Suprapubic skin (tissue), 4 donors: ENCODE results near the gene IQCK. TPM values are rescaled to one million over a fixed set of nuclear protein-coding genes. Genes with fewer than 3 reads are reported as not detected.

Experiments used
- DNase-seq, 2 donors: peaks; one replicate each; pipeline ENCODE4 v3.0.0-alpha.2; 2019; ENCODE audit warnings: low spot score in 2 of 2
- H3K27ac ChIP-seq: fragments of 200-600 bp; sonication (generic); one replicate; pipeline ENCODE4 v1.5.1; 2019
- H3K27me3 ChIP-seq: fragments of 200-600 bp; sonication (generic); one replicate; pipeline ENCODE4 v1.5.1; 2019
- H3K36me3 ChIP-seq: fragments of 200-600 bp; sonication (generic); one replicate; pipeline ENCODE4 v1.5.1; 2019
- H3K4me1 ChIP-seq: fragments of 200-600 bp; sonication (generic); one replicate; pipeline ENCODE4 v1.5.1; 2019
- H3K4me3 ChIP-seq: fragments of 200-600 bp; sonication (generic); one replicate; pipeline ENCODE4 v1.5.1; 2019; ENCODE audit warnings: mild to moderate bottlenecking
- H3K9me3 ChIP-seq: fragments of 200-600 bp; sonication (generic); one replicate; pipeline ENCODE4 v1.5.1; 2019
- EP300 ChIP-seq: sonication (generic); formaldehyde crosslinking; IDR thresholded peaks from one replicate; pipeline ENCODE4 v1.6.1; 2017; ENCODE audit warnings: antibody characterized with exemption
- POLR2A ChIP-seq, 2 donors: fragments of 450-650 bp; IDR thresholded peaks; one replicate each; pipeline ENCODE4 v1.6.1; 2017; ENCODE audit warnings: antibody characterized with exemption in 2 of 2, mild to moderate bottlenecking in 2 of 2, moderate library complexity in 2 of 2
- POLR2AphosphoS5 ChIP-seq, 3 donors: sonication (generic); formaldehyde crosslinking; IDR thresholded peaks; one replicate each; pipeline ENCODE4 v1.6.1; 2017; ENCODE audit warnings: antibody characterized with exemption in 3 of 3
- WGBS: methylation state at CpG from one replicate; pipeline ENCODE4 v1.1.5; 2018; 5-methylcytosine and 5-hydroxymethylcytosine counted together
- total RNA-seq, 4 donors: library from RNA; depleted of rRNA; stranded (reverse); fragments of >200 nt; gene quantifications; one replicate each; pipeline ENCODE4 v1.1.0, GENCODE V29; 2016
- TF ChIP-seq, protein P1 (sequence below), 2 donors: fragments of 200-600 bp in 1 of 2; fragments of 450-650 bp in 1 of 2; sonication (generic) in 1 of 2; IDR thresholded peaks; one replicate each; pipeline ENCODE4 v1.5.1; 2016 to 2019; ENCODE audit warnings: antibody characterized with exemption in 2 of 2, mild to moderate bottlenecking in 1 of 2, moderate library complexity in 1 of 2

The IQCK gene
- total RNA-seq, 4 donors from 2014 or later = 10.7 to 21.6 (median 18.7) TPM

DNA sequence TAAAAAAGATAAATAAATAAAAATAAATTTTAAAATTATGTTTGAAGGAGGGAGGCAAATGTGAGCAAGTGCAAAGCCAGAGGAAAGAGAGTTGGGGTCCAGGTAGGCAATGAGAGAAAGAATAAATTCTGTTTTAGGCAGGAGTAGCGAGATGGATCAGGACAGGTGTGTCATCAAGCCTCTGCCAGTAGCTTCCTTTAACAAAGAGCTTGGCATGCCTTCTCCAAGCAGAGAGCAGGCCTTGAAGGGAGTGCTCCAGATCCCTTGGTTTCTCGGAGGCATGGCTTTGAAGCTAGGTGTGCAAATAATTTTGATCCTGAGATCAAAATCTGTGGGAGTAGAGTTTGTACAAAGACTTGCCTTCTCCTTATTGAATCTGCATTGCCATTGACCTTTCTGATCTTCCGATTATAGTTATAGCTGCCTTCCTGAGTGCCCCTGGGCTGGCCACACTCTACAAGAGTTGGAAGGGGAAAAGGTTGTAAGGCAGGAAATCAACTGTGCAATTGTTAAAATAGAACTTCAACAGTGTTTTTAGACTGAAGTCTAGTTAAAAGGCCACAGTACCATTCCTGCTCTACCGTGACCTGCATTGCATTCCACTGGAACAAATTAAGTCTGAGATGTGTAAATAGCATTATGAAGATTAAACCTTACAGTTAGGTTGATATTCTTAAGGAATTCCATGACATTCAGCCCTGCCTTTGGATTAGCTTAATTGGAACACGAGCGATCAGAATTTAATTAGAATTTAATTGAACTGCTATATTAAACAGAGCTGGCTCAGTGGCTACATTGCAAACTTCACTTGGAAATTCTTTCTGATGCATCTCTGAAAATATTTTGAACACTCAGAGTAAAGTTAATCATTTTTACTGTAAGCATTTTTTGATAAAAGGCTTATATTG lies 33.7 kb downstream of the IQCK start:
- Histone ChIP-seq H3K4me1 (peaks cover 8% of the 10 kb centered on the region), H3K27ac (no peak overlapping the region), H3K9me3 (no peaks in the 10 kb centered on the region), H3K27me3 (no peaks in the 10 kb centered on the region), H3K36me3 (no peaks in the 10 kb centered on the region), H3K4me3 (no peak overlapping the region)
- 82% methylated on average over 6 of the region's 6 CpGs for WGBS
- no peak for TF ChIP-seq EP300
- no peak for TF ChIP-seq POLR2AphosphoS5 (IDR thresholded peaks at IDR 0.05)
- TF ChIP-seq, protein P1, sequence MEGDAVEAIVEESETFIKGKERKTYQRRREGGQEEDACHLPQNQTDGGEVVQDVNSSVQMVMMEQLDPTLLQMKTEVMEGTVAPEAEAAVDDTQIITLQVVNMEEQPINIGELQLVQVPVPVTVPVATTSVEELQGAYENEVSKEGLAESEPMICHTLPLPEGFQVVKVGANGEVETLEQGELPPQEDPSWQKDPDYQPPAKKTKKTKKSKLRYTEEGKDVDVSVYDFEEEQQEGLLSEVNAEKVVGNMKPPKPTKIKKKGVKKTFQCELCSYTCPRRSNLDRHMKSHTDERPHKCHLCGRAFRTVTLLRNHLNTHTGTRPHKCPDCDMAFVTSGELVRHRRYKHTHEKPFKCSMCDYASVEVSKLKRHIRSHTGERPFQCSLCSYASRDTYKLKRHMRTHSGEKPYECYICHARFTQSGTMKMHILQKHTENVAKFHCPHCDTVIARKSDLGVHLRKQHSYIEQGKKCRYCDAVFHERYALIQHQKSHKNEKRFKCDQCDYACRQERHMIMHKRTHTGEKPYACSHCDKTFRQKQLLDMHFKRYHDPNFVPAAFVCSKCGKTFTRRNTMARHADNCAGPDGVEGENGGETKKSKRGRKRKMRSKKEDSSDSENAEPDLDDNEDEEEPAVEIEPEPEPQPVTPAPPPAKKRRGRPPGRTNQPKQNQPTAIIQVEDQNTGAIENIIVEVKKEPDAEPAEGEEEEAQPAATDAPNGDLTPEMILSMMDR (IDR thresholded peaks at IDR 0.05) = no peak
- TF ChIP-seq POLR2A (IDR thresholded peaks at IDR 0.05) = no peak
- no peak for DNase-seq

DNA sequence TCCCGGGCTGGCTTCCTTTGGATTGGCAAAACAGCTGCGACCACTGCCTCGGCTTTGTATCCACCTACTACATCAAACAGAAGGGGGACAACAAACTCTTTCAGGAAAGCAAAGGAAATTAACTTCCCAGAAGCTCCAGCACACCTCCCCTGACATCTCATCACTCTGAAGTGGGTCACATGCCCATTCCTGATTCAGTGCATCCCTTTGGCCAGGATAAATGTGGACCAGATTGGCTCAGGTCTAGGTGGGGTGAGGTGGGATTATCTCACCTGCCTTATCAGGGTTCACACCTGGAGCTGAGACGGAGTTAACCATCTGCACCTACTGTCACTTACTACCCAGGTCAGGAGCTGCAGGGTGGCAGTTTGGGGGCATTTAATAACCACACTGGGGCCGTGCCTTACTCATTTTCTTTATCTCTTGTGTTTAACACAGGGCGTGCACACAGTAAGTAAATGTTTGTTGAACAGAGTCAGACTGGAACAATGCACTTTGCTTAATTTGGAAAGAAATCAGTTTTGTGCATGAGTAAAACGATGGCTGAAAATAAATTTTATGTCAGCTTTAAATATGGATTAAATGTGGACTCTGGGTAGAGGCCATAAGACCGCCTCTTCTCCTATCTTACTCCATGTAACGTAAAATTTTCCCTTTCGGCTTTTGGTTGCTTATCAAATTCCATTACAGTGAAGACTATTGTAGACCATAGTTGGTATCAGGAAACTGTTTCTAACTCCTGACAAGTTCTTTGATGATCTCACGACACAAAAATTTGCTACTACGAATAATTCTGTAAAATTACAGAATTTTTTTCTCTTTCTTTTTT lies 36.0 kb downstream of the IQCK start:
- 77% methylated on average over 12 of the region's 12 CpGs for WGBS
- H3K36me3 ChIP-seq = no peaks in the 10 kb centered on the region
- H3K4me1 ChIP-seq = peaks cover 3% of the 10 kb centered on the region
- H3K27me3 ChIP-seq = no peaks in the 10 kb centered on the region
- H3K9me3 ChIP-seq = no peaks in the 10 kb centered on the region
- DNase-seq = no peak
- no peak overlapping the region for H3K4me3 ChIP-seq
- TF ChIP-seq, protein P1 (IDR thresholded peaks at IDR 0.05) = no peak
- no peak for TF ChIP-seq POLR2A (IDR thresholded peaks at IDR 0.05)
- TF ChIP-seq POLR2AphosphoS5 (IDR thresholded peaks at IDR 0.05) = no peak
- TF ChIP-seq EP300 = no peak
- H3K27ac ChIP-seq = no peak overlapping the region

DNA sequence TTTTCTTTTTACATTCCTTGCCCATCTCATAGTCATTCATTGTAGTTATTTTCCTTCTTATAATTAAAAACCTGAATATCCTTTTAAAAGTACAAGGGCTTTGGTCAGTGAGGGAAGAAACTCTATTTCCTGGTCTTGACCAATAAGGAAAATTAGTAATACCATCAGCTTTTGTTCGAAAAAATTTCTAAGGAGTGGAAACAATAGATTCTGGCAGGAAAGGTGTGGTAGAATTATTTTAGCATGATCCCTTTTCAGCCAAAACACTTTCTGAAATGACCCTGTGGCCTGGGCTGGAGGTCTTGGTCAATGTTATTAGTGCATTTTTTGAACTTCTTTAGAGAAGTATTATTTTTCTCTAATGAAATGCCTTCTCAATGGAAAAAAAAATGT lies 36.6 kb downstream of the IQCK start:
- Histone ChIP-seq H3K27ac (no peak overlapping the region), H3K9me3 (no peaks in the 10 kb centered on the region), H3K36me3 (no peaks in the 10 kb centered on the region), H3K27me3 (no peaks in the 10 kb centered on the region), H3K4me1 (peaks cover 3% of the 10 kb centered on the region), H3K4me3 (no peak overlapping the region)
- TF ChIP-seq EP300 = no peak
- no peak for TF ChIP-seq POLR2A (IDR thresholded peaks at IDR 0.05)
- no peak for TF ChIP-seq POLR2AphosphoS5 (IDR thresholded peaks at IDR 0.05)
- TF ChIP-seq, protein P1 (IDR thresholded peaks at IDR 0.05) = no peak
- DNase-seq = no peak
- 74% methylated on average over 1 of the region's 1 CpG for WGBS

DNA sequence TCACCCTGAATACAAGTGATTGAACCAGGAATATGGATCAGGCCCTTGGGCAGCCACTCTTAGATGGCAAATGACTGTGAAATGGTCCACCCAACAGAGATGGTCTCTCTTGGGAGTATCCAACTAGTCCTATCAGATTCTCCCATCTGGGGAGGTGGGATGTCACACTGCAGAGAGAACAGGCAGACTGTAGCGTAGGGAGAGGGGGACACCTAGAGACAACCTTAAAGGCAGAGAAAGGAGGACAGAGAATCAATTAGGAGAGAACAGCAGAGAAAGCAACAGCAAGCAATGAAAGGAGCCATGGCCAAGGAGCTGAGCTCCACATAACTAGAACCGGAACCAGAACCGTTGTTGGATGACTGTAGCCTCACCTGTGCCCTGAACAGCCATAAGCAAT lies 37.2 kb downstream of the IQCK start:
- Histone ChIP-seq H3K27ac (no peak overlapping the region), H3K4me1 (peaks cover 3% of the 10 kb centered on the region), H3K9me3 (no peaks in the 10 kb centered on the region), H3K4me3 (no peak overlapping the region), H3K27me3 (no peaks in the 10 kb centered on the region), H3K36me3 (no peaks in the 10 kb centered on the region)
- no peak for DNase-seq
- WGBS = 93% methylated on average over 3 of the region's 3 CpGs
- TF ChIP-seq, protein P1 (IDR thresholded peaks at IDR 0.05) = no peak

DNA sequence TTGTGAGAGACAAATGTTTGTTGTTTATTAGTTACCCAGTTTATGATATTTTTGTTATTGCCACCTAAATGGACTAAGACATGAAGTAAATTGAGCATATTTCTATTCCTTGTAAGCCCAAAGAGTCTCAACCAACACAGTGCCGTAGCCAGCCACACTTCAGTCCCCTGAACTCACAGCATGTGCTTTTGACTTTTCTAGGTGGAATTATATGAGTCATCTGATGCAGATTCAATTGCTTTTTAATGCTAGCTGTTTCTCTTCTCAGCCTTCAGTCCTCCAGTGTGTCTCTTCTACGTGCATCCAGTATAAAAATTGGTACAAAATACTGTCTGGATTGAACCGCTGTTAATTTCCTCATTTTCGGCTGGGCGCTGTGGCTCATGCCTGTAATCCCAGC lies 39.0 kb downstream of the IQCK start:
- no peak overlapping the region for H3K4me3 ChIP-seq
- no peak for DNase-seq
- no peaks in the 10 kb centered on the region for H3K9me3 ChIP-seq
- peaks cover 10% of the 10 kb centered on the region for H3K4me1 ChIP-seq
- WGBS = 96% methylated on average over 5 of the region's 5 CpGs
- H3K27ac ChIP-seq = no peak overlapping the region
- no peak for TF ChIP-seq POLR2A (IDR thresholded peaks at IDR 0.05)
- no peak for TF ChIP-seq EP300
- TF ChIP-seq, protein P1 (IDR thresholded peaks at IDR 0.05) = no peak
- TF ChIP-seq POLR2AphosphoS5 (IDR thresholded peaks at IDR 0.05) = no peak
- H3K27me3 ChIP-seq = no peaks in the 10 kb centered on the region
- no peaks in the 10 kb centered on the region for H3K36me3 ChIP-seq
